Esophagus squamous epithelium (tissue), 5 donors: ENCODE results near the gene DHCR7. TPM values are rescaled to one million over a fixed set of nuclear protein-coding genes. Genes with fewer than 3 reads are reported as not detected.

ENCODE experiments used
- DNase-seq: peaks from one replicate; lab custom pipeline; 2025; lab: John Stamatoyannopoulos, UW
- H3K27ac ChIP-seq, 4 donors: fragments of 200-600 bp; sonication (generic); one replicate each; pipeline ENCODE4 v1.5.1; 2016 to 2019; ENCODE audit warnings: mild to moderate bottlenecking in 1 of 4
- H3K27me3 ChIP-seq, 4 donors: fragments of 200-600 bp; sonication (generic); 1 replicate in 3 of 4; 2 replicates in 1 of 4; pipeline versions ENCODE4 v1.5.1 to v1.6.0; 2017 to 2021; ENCODE audit warnings: antibody characterized with exemption in 1 of 4
- H3K36me3 ChIP-seq, 3 donors: fragments of 200-600 bp; sonication (generic); one replicate each; pipeline ENCODE4 v1.5.1; 2016 to 2019
- H3K4me1 ChIP-seq, 3 donors: fragments of 200-600 bp; sonication (generic); one replicate each; pipeline ENCODE4 v1.5.1; 2017 to 2019
- H3K4me3 ChIP-seq, 4 donors: fragments of 200-600 bp; sonication (generic); 1 replicate in 3 of 4; 2 replicates in 1 of 4; pipeline ENCODE4 v1.5.1; 2016 to 2019; ENCODE audit warnings: mild to moderate bottlenecking in 2 of 4, moderate library complexity in 1 of 4
- H3K9me3 ChIP-seq, 3 donors: fragments of 200-600 bp; sonication (generic); one replicate each; pipeline ENCODE4 v1.5.1; 2016 to 2019
- POLR2A ChIP-seq, 4 donors: fragments of 450-650 bp; IDR thresholded peaks; one replicate each; pipeline ENCODE4 v1.6.1; 2017; ENCODE audit warnings: antibody characterized with exemption in 4 of 4, mild to moderate bottlenecking in 4 of 4, moderate library complexity in 3 of 4
- WGBS, 2 donors: methylation state at CpG; one replicate each; pipeline ENCODE4 v1.1.5; 2018; 5-methylcytosine and 5-hydroxymethylcytosine counted together
- intact Hi-C: fragments of 100-400 bp; cut with DNase I; formaldehyde crosslinking; loops from one replicate; pipeline ENCODE4 v1.15.0; 2022
- total RNA-seq, 4 donors: library from RNA; depleted of rRNA; stranded (reverse); fragments of >200 nt; gene quantifications; one replicate each; pipeline ENCODE4 v1.1.0, GENCODE V29; 2016
- TF ChIP-seq, protein P1 (sequence below), 6 experiments: fragments of 450-650 bp in 4 of 6; fragments of 200-600 bp in 2 of 6; sonication (generic) in 2 of 6; IDR thresholded peaks; one replicate each; pipeline ENCODE4 v1.5.1; 2016 to 2019; ENCODE audit warnings: antibody characterized with exemption in 6 of 6, mild to moderate bottlenecking in 4 of 6, moderate library complexity in 4 of 6
- donor health status: DM: yes; HTN: yes; CAD: no.

DHCR7 gene
- total RNA-seq, 4 donors from 2014 or later: 22.5 to 86.1 (median 36.5) TPM

GRCh38 chr11:71459076-71459766 is 11.0 kb upstream of the DHCR7 start:
- H3K27ac ChIP-seq: no peak overlapping the region
- intact Hi-C loops: no loop called here
- H3K4me3 ChIP-seq: no peak overlapping the region
- DNase-seq: no peak
- H3K9me3 ChIP-seq: no peaks in the 10 kb centered on the region
- TF ChIP-seq POLR2A (IDR thresholded peaks at IDR 0.05): no peak
- TF ChIP-seq, protein P1, sequence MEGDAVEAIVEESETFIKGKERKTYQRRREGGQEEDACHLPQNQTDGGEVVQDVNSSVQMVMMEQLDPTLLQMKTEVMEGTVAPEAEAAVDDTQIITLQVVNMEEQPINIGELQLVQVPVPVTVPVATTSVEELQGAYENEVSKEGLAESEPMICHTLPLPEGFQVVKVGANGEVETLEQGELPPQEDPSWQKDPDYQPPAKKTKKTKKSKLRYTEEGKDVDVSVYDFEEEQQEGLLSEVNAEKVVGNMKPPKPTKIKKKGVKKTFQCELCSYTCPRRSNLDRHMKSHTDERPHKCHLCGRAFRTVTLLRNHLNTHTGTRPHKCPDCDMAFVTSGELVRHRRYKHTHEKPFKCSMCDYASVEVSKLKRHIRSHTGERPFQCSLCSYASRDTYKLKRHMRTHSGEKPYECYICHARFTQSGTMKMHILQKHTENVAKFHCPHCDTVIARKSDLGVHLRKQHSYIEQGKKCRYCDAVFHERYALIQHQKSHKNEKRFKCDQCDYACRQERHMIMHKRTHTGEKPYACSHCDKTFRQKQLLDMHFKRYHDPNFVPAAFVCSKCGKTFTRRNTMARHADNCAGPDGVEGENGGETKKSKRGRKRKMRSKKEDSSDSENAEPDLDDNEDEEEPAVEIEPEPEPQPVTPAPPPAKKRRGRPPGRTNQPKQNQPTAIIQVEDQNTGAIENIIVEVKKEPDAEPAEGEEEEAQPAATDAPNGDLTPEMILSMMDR (IDR thresholded peaks at IDR 0.05): no peak
- peaks cover 26 to 95% (median 55%) of the 10 kb centered on the region in 3 donors for H3K36me3 ChIP-seq
- H3K4me1 ChIP-seq: peaks cover 4 to 39% (median 19%) of the 10 kb centered on the region in 3 donors
- no peaks in the 10 kb centered on the region for H3K27me3 ChIP-seq
- 88 to 97% methylated on average over 12 to 16 of the region's 23 CpGs for WGBS, 2 donors

GRCh38 chr11:71458146-71459070 is 10.2 kb upstream of the DHCR7 start:
- intact Hi-C loops: no loop called here
- H3K36me3 ChIP-seq: peaks cover 26 to 86% (median 55%) of the 10 kb centered on the region in 3 donors
- WGBS, 2 donors: 70 to 81% methylated on average over 8 to 25 of the region's 26 CpGs
- H3K27ac ChIP-seq: peak overlapping the region in 2 of 4 donors; percentile 14 to 49
- H3K27me3 ChIP-seq: no peaks in the 10 kb centered on the region
- TF ChIP-seq POLR2A (IDR thresholded peaks at IDR 0.05): no peak
- TF ChIP-seq, protein P1 (IDR thresholded peaks at IDR 0.05): no peak
- no peak overlapping the region for H3K4me3 ChIP-seq
- H3K9me3 ChIP-seq: no peaks in the 10 kb centered on the region
- DNase-seq: no peak
- peaks cover 11 to 48% (median 26%) of the 10 kb centered on the region in 3 donors for H3K4me1 ChIP-seq

- Histone ChIP-seq H3K27ac (no peak overlapping the region), H3K4me1 (peaks cover 17 to 57% (median 26%) of the 10 kb centered on the region in 3 donors), H3K27me3 (no peaks in the 10 kb centered on the region), H3K36me3 (peaks cover 26 to 71% (median 52%) of the 10 kb centered on the region in 3 donors), H3K9me3 (no peaks in the 10 kb centered on the region), H3K4me3 (no peak overlapping the region)
- DNase-seq: no peak
- TF ChIP-seq POLR2A (IDR thresholded peaks at IDR 0.05): no peak
- TF ChIP-seq, protein P1 (IDR thresholded peaks at IDR 0.05): no peak
- intact Hi-C loops: no loop called here
- WGBS, 2 donors: 91 to 95% methylated on average over 8 to 10 of the region's 10 CpGs
Observed at GRCh38 chr11:71456831-71457230, 8.6 kb upstream of the DHCR7 start.

GRCh38 chr11:71456294-71456693 is 8.1 kb upstream of the DHCR7 start:
- intact Hi-C loops: no loop called here
- peaks cover 26 to 65% (median 52%) of the 10 kb centered on the region in 3 donors for H3K36me3 ChIP-seq
- no peak for TF ChIP-seq POLR2A (IDR thresholded peaks at IDR 0.05)
- TF ChIP-seq, protein P1 (IDR thresholded peaks at IDR 0.05): no peak
- H3K4me3 ChIP-seq: no peak overlapping the region
- peaks cover 21 to 62% (median 26%) of the 10 kb centered on the region in 3 donors for H3K4me1 ChIP-seq
- 90 to 97% methylated on average over 8 of the region's 8 CpGs for WGBS, 2 donors
- H3K9me3 ChIP-seq: no peaks in the 10 kb centered on the region
- no peak overlapping the region for H3K27ac ChIP-seq
- DNase-seq: no peak
- no peaks in the 10 kb centered on the region for H3K27me3 ChIP-seq
